HS-27A (cell line): ENCODE measurements around the gene PTH1R.

Experiments used
- DNase-seq: peaks from one replicate; pipeline ENCODE4 v3.0.0-alpha.2; 2012; ENCODE audit warnings: low read depth, missing footprints

Gene PTH1R

GRCh38 chr3:46883054-46883829 is 5.7 kb downstream of the PTH1R start:
- DNase-seq: no peak

GRCh38 chr3:46883830-46884185 is 6.3 kb downstream of the PTH1R start:
- DNase-seq: no peak

GRCh38 chr3:46884427-46884826 is 6.9 kb downstream of the PTH1R start:
- no peak for DNase-seq

- no peak for DNase-seq
Measured at GRCh38 chr3:46884929-46885328, 7.4 kb downstream of the PTH1R start.

- no peak for DNase-seq
Measured at GRCh38 chr3:46885612-46886011, 8.1 kb downstream of the PTH1R start.

- no peak for DNase-seq
Measured at GRCh38 chr3:46887980-46888494, 10.5 kb downstream of the PTH1R start.

- DNase-seq: no peak
Measured at GRCh38 chr3:46888705-46889104, 11.2 kb downstream of the PTH1R start.

- DNase-seq: no peak
Measured at GRCh38 chr3:46889381-46890110, 12.0 kb downstream of the PTH1R start.

GRCh38 chr3:46890132-46890531 is 12.6 kb downstream of the PTH1R start:
- DNase-seq: no peak

GRCh38 chr3:46891132-46891531 is 13.6 kb downstream of the PTH1R start:
- no peak for DNase-seq

GRCh38 chr3:46892285-46893145 is 15.0 kb downstream of the PTH1R start:
- DNase-seq: peak; percentile 80

GRCh38 chr3:46893146-46893748 is 15.7 kb downstream of the PTH1R start:
- DNase-seq: no peak

- DNase-seq: no peak
Measured at GRCh38 chr3:46893763-46894162, 16.2 kb downstream of the PTH1R start.

GRCh38 chr3:46894256-46894655 is 16.7 kb downstream of the PTH1R start:
- DNase-seq: no peak

GRCh38 chr3:46895204-46895660 is 17.7 kb downstream of the PTH1R start:
- DNase-seq: no peak

GRCh38 chr3:46895761-46896160 is 18.2 kb downstream of the PTH1R start:
- no peak for DNase-seq

- DNase-seq: no peak
Measured at GRCh38 chr3:46896386-46896785, 18.9 kb downstream of the PTH1R start.

- no peak for DNase-seq
Measured at GRCh38 chr3:46897031-46897430, 19.5 kb downstream of the PTH1R start.

- DNase-seq: no peak
Measured at GRCh38 chr3:46897829-46898320, 20.4 kb downstream of the PTH1R start.

- no peak for DNase-seq
Measured at GRCh38 chr3:46898321-46899150, 21.0 kb downstream of the PTH1R start.
